GM12892 (cell line): ENCODE data around the gene PIP4K2A.

Experiments used
- POLR2A ChIP-seq: IDR thresholded peaks from 2 replicates; pipeline ENCODE4 v1.6.1; 2011; ENCODE audit warnings: low read depth, low read length, control low read depth
- POLR2AphosphoS5 ChIP-seq: IDR thresholded peaks from 2 replicates; pipeline ENCODE4 v1.6.1; 2011; ENCODE audit warnings: low read depth, low read length, control low read depth
- TAF1 ChIP-seq: IDR thresholded peaks from 2 replicates; pipeline ENCODE4 v1.6.1; 2011; ENCODE audit warnings: low read depth, mild to moderate bottlenecking, control low read depth, low read length, borderline replicate concordance

DNA sequence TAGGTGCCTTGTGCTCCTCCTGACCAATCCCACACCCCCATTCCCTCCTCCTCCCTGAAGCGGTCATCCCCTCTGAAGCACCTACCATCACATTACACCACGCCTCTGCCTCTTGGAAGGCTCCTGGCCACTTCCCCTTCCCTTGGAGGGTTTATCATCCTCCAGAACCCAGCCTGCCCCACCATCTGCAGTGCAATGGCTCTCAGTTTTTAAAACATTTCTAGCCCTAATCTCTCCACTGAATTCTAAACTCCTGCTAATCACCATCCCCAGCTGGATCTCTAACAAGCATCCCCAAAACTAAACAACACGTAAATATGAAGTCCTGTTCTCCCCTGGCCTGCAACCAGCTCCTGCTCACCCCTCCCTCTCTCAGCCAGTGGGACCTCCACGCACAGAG is 70.6 kb downstream of the PIP4K2A start:
- TF ChIP-seq TAF1: no peak
- TF ChIP-seq POLR2AphosphoS5: no peak
- no peak for TF ChIP-seq POLR2A
